GM12865 (cell line): Measurements from ENCODE around the gene ADAMTS17.

Experiments
- DNase-seq: peaks from one replicate; pipeline ENCODE4 v3.0.0; 2010; ENCODE audit warnings: low read depth
- H3K4me3 ChIP-seq: 2 replicates; pipeline ENCODE4 v1.5.1; 2011; ENCODE audit warnings: mild to moderate bottlenecking, low read depth, low read length, control low read depth
- TF ChIP-seq, protein P1 (sequence below): IDR thresholded peaks from 2 replicates; pipeline ENCODE4 v1.5.1; 2011; ENCODE audit warnings: low read length, control low read depth, low read depth, inconsistent platforms; ENCODE audit not compliant: insufficient read depth; ENCODE audit errors: missing control alignments

Gene ADAMTS17

DNA sequence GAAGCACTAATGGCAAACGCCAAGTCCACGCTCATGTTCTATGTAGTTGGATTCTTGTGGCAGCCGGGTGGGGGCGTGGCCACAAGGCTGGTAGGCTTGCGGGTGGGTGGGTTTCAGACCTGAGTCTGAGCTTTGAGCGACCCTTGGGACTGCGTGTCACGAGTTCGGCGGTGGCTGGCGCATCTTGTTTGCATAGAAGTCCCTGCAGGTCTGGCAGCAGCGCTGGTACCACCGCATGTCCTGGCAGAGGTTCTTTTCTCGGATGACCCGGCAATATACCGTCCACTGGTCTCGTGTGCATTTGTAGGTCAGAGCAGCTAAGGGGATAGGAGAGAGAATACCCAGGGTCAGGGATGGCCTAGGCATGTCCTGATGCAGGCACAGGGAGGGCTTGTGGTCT lies 367.5 kb downstream of the ADAMTS17 start:
- H3K4me3 ChIP-seq: no peak overlapping the region
- TF ChIP-seq, protein P1, sequence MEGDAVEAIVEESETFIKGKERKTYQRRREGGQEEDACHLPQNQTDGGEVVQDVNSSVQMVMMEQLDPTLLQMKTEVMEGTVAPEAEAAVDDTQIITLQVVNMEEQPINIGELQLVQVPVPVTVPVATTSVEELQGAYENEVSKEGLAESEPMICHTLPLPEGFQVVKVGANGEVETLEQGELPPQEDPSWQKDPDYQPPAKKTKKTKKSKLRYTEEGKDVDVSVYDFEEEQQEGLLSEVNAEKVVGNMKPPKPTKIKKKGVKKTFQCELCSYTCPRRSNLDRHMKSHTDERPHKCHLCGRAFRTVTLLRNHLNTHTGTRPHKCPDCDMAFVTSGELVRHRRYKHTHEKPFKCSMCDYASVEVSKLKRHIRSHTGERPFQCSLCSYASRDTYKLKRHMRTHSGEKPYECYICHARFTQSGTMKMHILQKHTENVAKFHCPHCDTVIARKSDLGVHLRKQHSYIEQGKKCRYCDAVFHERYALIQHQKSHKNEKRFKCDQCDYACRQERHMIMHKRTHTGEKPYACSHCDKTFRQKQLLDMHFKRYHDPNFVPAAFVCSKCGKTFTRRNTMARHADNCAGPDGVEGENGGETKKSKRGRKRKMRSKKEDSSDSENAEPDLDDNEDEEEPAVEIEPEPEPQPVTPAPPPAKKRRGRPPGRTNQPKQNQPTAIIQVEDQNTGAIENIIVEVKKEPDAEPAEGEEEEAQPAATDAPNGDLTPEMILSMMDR: no peak
- DNase-seq: no peak

DNA sequence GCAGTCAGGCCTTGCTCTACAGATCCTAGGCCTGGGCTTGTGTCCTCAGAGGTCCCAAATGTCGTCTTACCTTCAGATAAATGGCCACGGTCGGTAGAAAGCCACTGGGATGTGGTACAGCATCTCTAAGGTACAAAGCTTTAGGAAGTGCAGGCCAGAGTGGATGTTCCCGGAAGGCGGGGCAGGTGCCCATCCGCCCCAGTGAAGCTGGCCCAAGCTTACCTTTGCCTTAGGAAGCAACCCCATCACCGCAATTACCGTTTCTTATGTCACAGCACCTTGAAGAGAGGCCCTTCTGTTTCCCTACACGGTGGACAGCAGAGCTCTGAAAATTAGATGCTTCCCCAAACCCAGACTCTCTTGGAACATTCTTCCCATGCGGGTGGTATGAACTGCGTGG lies 368.4 kb downstream of the ADAMTS17 start:
- H3K4me3 ChIP-seq: no peak overlapping the region
- no peak for DNase-seq
- TF ChIP-seq, protein P1: no peak

DNA sequence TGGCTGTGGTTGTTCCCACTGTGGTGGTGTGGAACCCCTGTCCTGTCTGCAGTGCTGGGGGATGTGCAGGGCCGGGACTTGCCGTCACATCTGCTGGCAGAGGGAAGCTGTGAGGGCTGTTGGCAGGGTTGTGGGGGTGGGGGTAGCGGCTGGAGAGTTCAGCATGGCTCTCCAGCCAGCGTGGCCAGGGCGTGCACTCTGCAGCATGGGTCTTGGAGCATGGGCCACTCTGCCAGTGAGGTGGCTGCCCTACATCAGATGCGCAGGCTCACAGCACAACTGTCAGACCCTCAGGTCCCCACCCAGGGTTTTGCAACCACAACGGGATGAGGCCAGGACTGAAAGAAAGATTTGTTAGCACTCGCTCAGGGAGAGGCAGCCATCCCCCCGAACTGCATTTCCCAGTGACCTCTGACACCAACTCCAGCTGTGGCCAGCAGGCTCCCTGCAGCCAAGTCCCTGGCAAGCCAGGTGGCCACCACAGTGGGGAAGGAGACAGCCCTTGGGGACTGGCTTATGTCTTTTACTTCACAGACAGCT lies 370.8 kb downstream of the ADAMTS17 start:
- H3K4me3 ChIP-seq: no peak overlapping the region
- DNase-seq: no peak
- TF ChIP-seq, protein P1: no peak

DNA sequence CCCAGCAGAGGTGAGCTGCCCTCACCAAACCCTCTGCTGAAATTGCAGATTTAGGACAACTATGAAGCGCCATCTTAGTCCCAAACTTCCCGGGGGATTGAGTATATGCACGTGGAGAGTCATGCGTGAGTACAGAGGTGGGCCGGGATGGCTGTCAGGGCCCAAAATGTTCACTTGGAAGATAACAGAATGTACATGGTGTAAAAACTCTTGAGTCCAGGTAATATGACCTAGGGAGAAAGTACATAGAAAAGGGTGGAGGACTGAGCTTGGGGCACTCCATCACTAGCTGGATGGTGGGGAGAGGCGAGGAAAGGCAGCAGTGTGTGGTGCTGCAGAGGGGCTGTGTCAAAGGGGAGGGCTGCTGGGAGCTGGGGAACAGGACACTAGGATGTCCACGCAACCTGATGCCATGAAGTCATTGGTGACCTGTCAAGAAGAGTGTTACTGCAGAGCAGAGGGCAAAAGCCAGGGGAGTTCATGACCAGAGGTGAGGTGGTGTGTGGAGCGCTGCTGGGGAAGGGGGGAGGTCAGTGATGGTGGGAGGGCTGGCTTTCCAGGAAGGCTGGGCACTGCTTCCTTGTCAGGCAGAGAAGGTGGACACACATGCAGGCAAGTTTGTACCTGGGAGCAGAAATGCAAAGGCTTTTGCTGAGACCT lies 372.4 kb downstream of the ADAMTS17 start:
- TF ChIP-seq, protein P1: no peak
- DNase-seq: no peak
- H3K4me3 ChIP-seq: no peak overlapping the region

DNA sequence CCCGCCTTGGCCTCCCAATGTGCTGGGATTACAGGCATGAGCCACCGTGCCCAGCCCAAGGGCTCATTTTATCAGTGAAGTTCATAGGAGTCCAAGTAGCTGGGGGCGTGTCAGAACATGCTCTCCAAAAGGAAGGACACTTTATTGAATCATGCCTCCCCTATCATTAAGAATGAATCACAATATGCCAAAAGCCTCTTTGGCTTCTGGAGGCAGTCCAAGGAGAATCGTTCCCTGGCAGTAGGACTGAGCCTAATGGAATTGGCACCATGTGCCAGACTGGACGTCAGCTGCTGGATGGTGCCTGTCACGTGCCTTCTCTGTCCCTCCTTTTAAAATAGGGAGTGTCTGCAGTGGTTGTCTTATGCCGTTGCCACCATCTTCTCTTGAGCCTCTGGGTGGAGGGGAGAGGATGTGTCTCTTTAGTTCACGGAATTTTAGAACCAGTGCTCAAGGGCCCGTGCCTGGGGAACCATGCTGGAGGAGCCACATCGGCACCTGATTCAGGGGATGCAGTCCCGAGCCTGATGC lies 373.9 kb downstream of the ADAMTS17 start:
- TF ChIP-seq, protein P1: no peak
- H3K4me3 ChIP-seq: no peak overlapping the region
- DNase-seq: no peak

DNA sequence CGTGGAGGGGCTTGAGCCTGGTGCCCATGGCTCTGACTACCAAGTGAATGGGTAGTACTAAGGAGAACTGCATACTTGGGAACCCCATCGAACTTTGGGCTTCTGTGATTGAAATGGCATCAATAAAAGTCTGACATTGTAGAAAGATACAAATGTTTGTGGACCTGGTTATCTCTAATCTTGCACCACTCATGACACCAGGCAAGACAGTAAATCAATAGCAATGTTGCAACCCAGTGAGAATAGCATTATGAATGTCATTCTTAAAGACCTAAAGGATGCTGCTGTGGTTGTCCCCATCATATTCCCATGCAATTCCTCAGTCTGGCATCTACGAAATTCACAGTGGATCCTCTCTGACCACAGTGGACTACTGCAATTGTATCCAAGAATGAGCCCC lies 375.0 kb downstream of the ADAMTS17 start:
- DNase-seq: no peak
- TF ChIP-seq, protein P1: no peak
- H3K4me3 ChIP-seq: no peak overlapping the region
